Effector memory CD4-positive, alpha-beta T cell (primary cell): ENCODE results near the gene CACNA1G.

Source experiments
- DNase-seq, 3 donors: peaks; one replicate each; pipeline ENCODE4 v3.0.0-alpha.2; 2020
- H3K27ac ChIP-seq: 2 replicates; pipeline ENCODE4 v1.7.0; 2013; ENCODE audit warnings: mild to moderate bottlenecking, low read length, moderate library complexity; ENCODE audit not compliant: insufficient read depth, poor library complexity, severe bottlenecking
- H3K27me3 ChIP-seq: replicated peaks from 2 replicates; pipeline ENCODE4 v1.7.0; 2013; ENCODE audit warnings: mild to moderate bottlenecking, low read length; ENCODE audit not compliant: insufficient read depth, control insufficient read depth, poor library complexity, severe bottlenecking
- H3K36me3 ChIP-seq: 2 replicates; pipeline ENCODE4 v1.7.0; 2013; ENCODE audit warnings: mild to moderate bottlenecking, low read length, moderate library complexity; ENCODE audit not compliant: control insufficient read depth, insufficient read depth
- H3K4me1 ChIP-seq: 2 replicates; pipeline ENCODE4 v1.7.0; 2013; ENCODE audit warnings: low read length, mild to moderate bottlenecking; ENCODE audit not compliant: control insufficient read depth, insufficient read depth, poor library complexity, severe bottlenecking
- H3K4me3 ChIP-seq: 2 replicates; pipeline ENCODE4 v1.7.0; 2013; ENCODE audit warnings: low read length, low read depth, mild to moderate bottlenecking; ENCODE audit not compliant: insufficient read depth, poor library complexity, severe bottlenecking
- H3K9me3 ChIP-seq: 2 replicates; pipeline ENCODE4 v1.7.0; 2013; ENCODE audit warnings: mild to moderate bottlenecking, low read length, moderate library complexity; ENCODE audit not compliant: control insufficient read depth

CACNA1G gene

DNA sequence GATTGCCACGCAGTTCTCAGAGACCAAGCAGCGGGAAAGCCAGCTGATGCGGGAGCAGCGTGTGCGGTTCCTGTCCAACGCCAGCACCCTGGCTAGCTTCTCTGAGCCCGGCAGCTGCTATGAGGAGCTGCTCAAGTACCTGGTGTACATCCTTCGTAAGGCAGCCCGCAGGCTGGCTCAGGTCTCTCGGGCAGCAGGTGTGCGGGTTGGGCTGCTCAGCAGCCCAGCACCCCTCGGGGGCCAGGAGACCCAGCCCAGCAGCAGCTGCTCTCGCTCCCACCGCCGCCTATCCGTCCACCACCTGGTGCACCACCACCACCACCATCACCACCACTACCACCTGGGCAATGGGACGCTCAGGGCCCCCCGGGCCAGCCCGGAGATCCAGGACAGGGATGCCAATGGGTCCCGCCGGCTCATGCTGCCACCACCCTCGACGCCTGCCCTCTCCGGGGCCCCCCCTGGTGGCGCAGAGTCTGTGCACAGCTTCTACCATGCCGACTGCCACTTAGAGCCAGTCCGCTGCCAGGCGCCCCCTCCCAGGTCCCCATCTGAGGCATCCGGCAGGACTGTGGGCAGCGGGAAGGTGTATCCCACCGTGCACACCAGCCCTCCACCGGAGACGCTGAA, 15.2 kb downstream of the CACNA1G start:
- Histone ChIP-seq H3K4me1 (no peaks in the 10 kb centered on the region), H3K4me3 (no peak overlapping the region), H3K9me3 (no peaks in the 10 kb centered on the region), H3K36me3 (no peaks in the 10 kb centered on the region), H3K27me3 (no peaks in the 10 kb centered on the region), H3K27ac (no peak overlapping the region)
- DNase-seq = no peak

DNA sequence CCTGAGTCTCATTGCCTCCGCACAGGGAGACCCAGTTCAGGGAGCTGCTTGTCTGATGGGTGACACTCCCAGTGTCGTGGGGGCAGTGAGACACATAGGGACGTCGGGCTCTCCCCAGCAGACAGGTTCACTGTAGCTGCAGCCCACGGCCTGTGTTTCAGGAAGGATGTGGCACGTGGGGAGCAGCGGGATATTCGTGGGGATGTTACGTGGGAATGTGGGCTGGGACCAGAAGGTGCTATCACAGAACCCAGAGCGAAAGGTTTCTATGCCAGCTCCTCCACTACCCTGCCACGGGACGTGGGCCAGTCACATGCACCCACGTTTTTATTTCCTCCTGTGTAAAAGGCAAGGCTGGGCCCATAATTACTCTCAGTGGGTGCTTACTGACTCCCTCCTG, 16.3 kb downstream of the CACNA1G start:
- DNase-seq = no peak
- Histone ChIP-seq H3K27me3 (no peaks in the 10 kb centered on the region), H3K4me3 (no peak overlapping the region), H3K36me3 (no peaks in the 10 kb centered on the region), H3K4me1 (no peaks in the 10 kb centered on the region), H3K27ac (no peak overlapping the region), H3K9me3 (no peaks in the 10 kb centered on the region)

DNA sequence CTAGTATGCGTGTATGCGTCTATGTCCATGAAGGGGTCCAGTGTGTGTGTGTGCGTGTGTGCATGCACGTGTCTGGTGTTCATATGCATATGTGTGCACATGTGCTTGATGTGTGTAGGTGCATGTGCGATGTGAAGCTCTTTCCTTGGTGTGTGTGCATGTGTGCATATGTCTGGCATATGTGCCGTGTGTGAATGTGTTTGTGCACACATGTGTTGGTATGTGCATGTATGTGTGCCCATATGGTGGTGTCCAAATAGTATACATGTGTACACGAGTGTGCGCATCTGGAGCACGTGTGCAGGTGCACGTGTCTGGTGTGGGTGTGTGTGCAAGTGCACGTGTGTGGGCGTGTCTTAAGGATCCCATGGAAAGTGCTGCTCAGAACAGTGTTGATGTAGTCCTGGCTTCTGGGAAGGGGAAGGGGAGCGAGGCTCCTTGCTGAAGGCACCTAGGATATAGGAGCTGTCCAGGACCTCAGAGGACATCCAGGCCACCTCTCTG, 17.0 kb downstream of the CACNA1G start:
- DNase-seq = no peak
- Histone ChIP-seq H3K27me3 (no peaks in the 10 kb centered on the region), H3K4me1 (no peaks in the 10 kb centered on the region), H3K9me3 (no peaks in the 10 kb centered on the region), H3K4me3 (no peak overlapping the region), H3K36me3 (no peaks in the 10 kb centered on the region), H3K27ac (no peak overlapping the region)

DNA sequence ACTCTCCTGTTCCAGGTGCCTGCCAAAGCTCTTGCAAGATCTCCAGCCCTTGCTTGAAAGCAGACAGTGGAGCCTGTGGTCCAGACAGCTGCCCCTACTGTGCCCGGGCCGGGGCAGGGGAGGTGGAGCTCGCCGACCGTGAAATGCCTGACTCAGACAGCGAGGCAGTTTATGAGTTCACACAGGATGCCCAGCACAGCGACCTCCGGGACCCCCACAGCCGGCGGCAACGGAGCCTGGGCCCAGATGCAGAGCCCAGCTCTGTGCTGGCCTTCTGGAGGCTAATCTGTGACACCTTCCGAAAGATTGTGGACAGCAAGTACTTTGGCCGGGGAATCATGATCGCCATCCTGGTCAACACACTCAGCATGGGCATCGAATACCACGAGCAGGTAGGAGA, 17.7 kb downstream of the CACNA1G start:
- Histone ChIP-seq H3K9me3 (no peaks in the 10 kb centered on the region), H3K4me1 (no peaks in the 10 kb centered on the region), H3K27me3 (no peaks in the 10 kb centered on the region), H3K27ac (no peak overlapping the region), H3K4me3 (no peak overlapping the region), H3K36me3 (no peaks in the 10 kb centered on the region)
- DNase-seq = no peak

DNA sequence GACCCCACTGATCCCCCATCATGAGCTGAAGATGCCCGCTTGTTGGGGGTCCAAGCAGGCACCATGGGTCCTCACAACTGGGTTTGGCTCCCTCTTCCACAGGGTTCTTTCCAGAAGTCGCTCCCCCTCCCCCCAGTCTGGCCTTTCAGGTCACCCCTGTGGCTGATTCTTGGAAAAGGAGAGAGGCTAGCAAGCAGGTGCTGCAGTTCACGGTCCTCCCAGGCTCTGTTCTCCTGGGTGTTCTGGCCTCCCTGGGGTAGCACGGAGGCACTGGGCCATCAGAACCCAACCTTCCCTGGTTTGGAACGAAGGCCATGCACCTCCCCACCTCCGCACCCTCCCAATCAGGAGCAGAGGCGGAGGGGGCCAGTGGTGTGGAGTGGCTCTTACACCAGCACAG, 18.9 kb downstream of the CACNA1G start:
- Histone ChIP-seq H3K9me3 (no peaks in the 10 kb centered on the region), H3K27ac (no peak overlapping the region), H3K4me3 (no peak overlapping the region), H3K27me3 (no peaks in the 10 kb centered on the region), H3K36me3 (no peaks in the 10 kb centered on the region), H3K4me1 (no peaks in the 10 kb centered on the region)
- DNase-seq = no peak

DNA sequence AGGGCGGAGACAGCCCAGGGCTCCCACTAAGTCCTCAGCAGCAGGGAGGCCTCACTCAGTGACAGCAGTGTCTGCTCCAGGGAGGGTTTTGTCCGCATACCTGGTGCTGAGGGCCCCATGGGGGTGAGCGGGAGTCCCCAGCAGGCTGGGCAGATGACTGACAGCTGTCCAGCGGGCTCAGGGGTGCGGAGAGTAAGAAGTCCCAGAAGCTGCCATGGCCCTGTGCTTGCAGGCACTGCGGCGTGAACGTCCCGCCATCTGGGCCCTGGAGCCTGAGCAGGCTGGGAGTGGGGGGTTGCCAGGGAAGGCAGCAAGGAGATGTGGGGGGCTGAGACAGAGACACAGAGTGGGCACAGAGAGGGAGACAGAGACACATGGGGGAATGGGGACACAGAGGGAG, 20.1 kb downstream of the CACNA1G start:
- no peak overlapping the region for H3K4me3 ChIP-seq
- no peaks in the 10 kb centered on the region for H3K36me3 ChIP-seq
- no peak overlapping the region for H3K27ac ChIP-seq
- H3K27me3 ChIP-seq = no peaks in the 10 kb centered on the region
- DNase-seq = no peak
- no peaks in the 10 kb centered on the region for H3K9me3 ChIP-seq
- no peaks in the 10 kb centered on the region for H3K4me1 ChIP-seq

DNA sequence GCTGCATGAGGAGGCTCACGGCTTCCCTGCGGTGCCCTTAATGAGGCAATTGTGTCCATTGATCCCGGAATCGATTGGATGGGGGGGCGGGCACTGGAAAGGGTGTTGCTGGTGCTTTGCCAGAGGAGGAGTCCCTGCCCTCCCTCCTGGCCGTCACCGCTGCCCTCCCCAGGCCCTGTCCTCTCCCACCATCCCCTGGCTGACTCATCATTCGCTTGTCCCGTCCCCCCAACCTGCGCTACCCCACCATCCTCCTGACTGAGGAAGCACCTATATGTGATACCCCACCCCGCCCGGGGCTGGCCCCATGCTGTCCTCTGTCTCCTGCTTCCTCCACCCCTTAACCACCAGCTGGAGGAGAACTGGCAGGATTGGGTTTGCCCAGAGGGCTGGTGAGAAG, 20.8 kb downstream of the CACNA1G start:
- Histone ChIP-seq H3K27me3 (no peaks in the 10 kb centered on the region), H3K27ac (no peak overlapping the region), H3K36me3 (no peaks in the 10 kb centered on the region), H3K9me3 (no peaks in the 10 kb centered on the region), H3K4me1 (no peaks in the 10 kb centered on the region), H3K4me3 (no peak overlapping the region)
- DNase-seq = no peak

DNA sequence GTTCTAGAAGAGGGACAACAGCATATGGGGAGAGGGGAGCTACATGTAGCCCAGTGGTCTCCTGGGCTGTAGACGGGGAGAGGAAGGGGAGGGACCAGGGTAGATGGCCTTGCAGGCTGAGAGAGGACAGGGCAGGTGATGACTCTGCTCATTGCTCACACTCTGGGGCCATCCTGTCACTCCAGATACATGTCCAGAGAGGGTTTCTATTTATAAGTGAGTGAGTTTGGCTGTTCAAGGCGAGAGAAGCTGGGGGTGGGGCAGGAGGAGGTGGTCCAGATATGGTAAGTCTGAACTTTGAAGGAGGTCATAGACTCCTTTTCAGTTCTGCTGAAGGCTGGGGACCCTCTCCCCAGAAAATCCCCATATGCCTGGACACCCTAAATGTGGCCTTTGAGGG, 22.2 kb downstream of the CACNA1G start:
- no peak for DNase-seq
- no peaks in the 10 kb centered on the region for H3K27me3 ChIP-seq

DNA sequence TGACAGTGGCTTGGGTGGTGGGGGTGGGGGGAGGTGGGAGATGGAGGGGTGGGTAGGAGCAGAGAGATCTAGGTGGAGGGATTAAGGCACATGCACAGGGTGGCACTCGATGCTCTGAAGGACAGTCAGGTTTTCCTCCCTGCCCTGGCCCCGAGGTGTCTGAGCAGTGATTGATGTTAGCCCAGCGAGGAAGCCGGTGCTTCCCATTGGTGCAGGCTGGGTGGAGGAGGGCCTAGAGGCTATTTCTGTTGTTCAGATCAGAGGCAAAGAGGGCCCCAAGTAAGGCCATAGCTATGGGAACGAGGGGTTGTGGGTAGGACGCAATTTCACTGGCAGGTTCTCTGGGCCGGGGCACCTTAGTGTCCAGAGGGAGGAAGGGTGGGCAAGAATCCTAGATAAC, 23.1 kb downstream of the CACNA1G start:
- H3K4me3 ChIP-seq = no peak overlapping the region
- H3K36me3 ChIP-seq = no peaks in the 10 kb centered on the region
- no peaks in the 10 kb centered on the region for H3K27me3 ChIP-seq
- no peak overlapping the region for H3K27ac ChIP-seq
- DNase-seq = no peak
- no peaks in the 10 kb centered on the region for H3K4me1 ChIP-seq
- H3K9me3 ChIP-seq = no peaks in the 10 kb centered on the region

More for the DNA sequence above, 22.2 kb downstream of the CACNA1G start:
- H3K36me3 ChIP-seq = no peaks in the 10 kb centered on the region
- no peaks in the 10 kb centered on the region for H3K9me3 ChIP-seq
- no peak overlapping the region for H3K4me3 ChIP-seq
- no peaks in the 10 kb centered on the region for H3K4me1 ChIP-seq
- no peak overlapping the region for H3K27ac ChIP-seq

DNA sequence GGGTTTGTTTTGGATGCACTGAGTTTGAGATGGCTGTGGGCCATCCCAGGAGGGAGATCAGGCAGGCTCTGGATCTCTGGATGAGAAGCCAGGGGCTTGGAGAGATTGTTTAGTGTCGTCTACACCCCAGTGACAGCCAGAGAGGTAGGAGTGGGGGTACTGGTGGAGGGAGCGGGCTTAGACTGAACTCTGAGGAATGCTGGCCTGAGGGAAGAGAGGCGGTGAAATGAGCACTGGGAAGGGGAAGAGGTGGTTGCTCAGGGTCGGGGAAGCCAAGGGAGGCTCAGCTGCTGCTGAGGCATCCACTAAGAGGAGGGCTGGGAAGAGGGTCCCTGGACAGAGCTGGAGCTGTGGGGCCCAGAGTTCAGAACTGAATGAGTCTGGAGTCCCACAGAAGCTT, 23.6 kb downstream of the CACNA1G start:
- no peak for DNase-seq
- Histone ChIP-seq H3K9me3 (no peaks in the 10 kb centered on the region), H3K27me3 (no peaks in the 10 kb centered on the region), H3K4me1 (no peaks in the 10 kb centered on the region), H3K4me3 (no peak overlapping the region), H3K36me3 (no peaks in the 10 kb centered on the region), H3K27ac (no peak overlapping the region)
